Gastroesophageal sphincter (tissue), 4 donors: ENCODE measurements around the gene INHA. TPM values are rescaled to one million over a fixed set of nuclear protein-coding genes. Genes with fewer than 3 reads are reported as not detected.

Source experiments
- ATAC-seq: fragments of 150-250 bp; one replicate; pipeline ENCODE4 v1.9.1; 2016; ENCODE audit warnings: mild to moderate bottlenecking, moderate library complexity
- H3K27ac ChIP-seq, 4 donors: fragments of 200-600 bp; sonication (generic) in 3 of 4; 1 replicate in 3 of 4; 2 replicates in 1 of 4; pipeline ENCODE4 v1.5.1; 2016 to 2019
- H3K27me3 ChIP-seq: fragments of 200-600 bp; sonication (generic); one replicate; pipeline ENCODE4 v1.5.1; 2019
- H3K36me3 ChIP-seq, 2 donors: fragments of 200-600 bp; sonication (generic); one replicate each; pipeline ENCODE4 v1.5.1; 2019; ENCODE audit warnings: control low read depth in 1 of 2
- H3K4me1 ChIP-seq, 3 donors: fragments of 200-600 bp; sonication (generic); 1 replicate in 2 of 3; 2 replicates in 1 of 3; pipeline ENCODE4 v1.5.1; 2016 to 2019; ENCODE audit warnings: control low read depth in 2 of 3
- H3K4me3 ChIP-seq, 2 donors: fragments of 200-600 bp; sonication (generic); one replicate each; pipeline ENCODE4 v1.5.1; 2019; ENCODE audit warnings: mild to moderate bottlenecking in 1 of 2, moderate library complexity in 1 of 2
- H3K9me3 ChIP-seq, 3 donors: fragments of 200-600 bp; sonication (generic); one replicate each; pipeline ENCODE4 v1.5.1; 2017 to 2019; ENCODE audit warnings: control low read depth in 2 of 3
- EP300 ChIP-seq: sonication (generic); formaldehyde crosslinking; IDR thresholded peaks from one replicate; pipeline ENCODE4 v1.6.1; 2017; ENCODE audit warnings: antibody characterized with exemption, mild to moderate bottlenecking
- POLR2A ChIP-seq, 2 donors: fragments of 450-650 bp; IDR thresholded peaks; one replicate each; pipeline ENCODE4 v1.6.1; 2017; ENCODE audit warnings: antibody characterized with exemption in 2 of 2, mild to moderate bottlenecking in 2 of 2, moderate library complexity in 1 of 2
- POLR2AphosphoS5 ChIP-seq: sonication (generic); formaldehyde crosslinking; IDR thresholded peaks from one replicate; pipeline ENCODE4 v1.6.1; 2017; ENCODE audit warnings: antibody characterized with exemption
- WGBS, 2 donors: methylation state at CpG; one replicate each; pipeline ENCODE4 v1.1.5; 2018; ENCODE audit warnings: low coverage in 1 of 2; 5-methylcytosine and 5-hydroxymethylcytosine counted together
- total RNA-seq, 4 donors: library from RNA; depleted of rRNA; stranded (reverse); fragments of >200 nt; gene quantifications; one replicate each; pipeline ENCODE4 v1.1.0, GENCODE V29; 2016
- TF ChIP-seq, protein P1 (sequence below), 4 experiments: fragments of 200-600 bp in 2 of 4; fragments of 450-650 bp in 2 of 4; sonication (generic) in 1 of 4; IDR thresholded peaks; one replicate each; pipeline ENCODE4 v1.5.1; 2017 to 2019; ENCODE audit warnings: antibody characterized with exemption in 4 of 4, mild to moderate bottlenecking in 2 of 4, moderate library complexity in 2 of 4

INHA gene
- total RNA-seq, 4 donors from 2014 or later: 1.8 to 4.4 TPM; not detected in 2

DNA sequence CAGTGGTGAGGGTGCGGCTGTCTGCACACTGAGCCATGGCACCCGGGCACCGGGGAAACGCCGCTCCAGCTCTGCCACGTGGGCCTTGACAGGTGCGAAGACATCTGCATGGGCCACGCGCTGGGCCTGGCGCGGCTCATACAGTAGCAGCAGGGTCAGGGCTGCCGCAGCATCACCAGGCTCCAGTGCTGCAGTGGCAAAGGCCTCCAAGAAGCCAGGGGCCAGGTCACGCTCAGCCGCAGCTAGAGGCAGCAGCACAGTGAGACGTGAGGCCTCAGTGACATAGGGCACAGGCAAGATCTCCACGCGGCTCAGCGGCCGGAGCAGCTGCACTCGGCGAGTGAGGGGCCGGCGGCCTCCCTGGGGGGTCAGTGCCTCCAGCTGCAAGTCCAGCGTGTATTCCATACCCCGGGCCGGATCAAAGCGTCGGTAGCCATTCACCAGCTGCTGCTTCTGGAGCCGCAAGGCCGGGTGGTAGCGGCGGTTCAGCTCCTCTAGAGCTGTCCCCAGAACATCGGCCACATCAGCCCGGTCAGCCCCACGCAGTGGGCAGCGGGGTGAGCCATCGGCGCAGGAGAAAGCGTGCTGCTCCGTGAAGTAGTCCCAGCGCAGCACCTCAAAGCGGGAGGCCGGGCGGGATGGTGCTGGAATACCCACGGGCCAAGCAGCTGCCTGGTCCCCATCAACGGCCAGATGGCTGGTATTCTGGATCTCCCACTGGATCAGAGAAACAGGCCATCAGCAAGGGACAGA lies 32.0 kb upstream of the INHA start:
- no peak for ATAC-seq
- H3K27me3 ChIP-seq: no peaks in the 10 kb centered on the region
- TF ChIP-seq EP300 (no peak), POLR2AphosphoS5 (no peak), POLR2A (IDR thresholded peaks at IDR 0.05) (no peak)
- TF ChIP-seq, protein P1, sequence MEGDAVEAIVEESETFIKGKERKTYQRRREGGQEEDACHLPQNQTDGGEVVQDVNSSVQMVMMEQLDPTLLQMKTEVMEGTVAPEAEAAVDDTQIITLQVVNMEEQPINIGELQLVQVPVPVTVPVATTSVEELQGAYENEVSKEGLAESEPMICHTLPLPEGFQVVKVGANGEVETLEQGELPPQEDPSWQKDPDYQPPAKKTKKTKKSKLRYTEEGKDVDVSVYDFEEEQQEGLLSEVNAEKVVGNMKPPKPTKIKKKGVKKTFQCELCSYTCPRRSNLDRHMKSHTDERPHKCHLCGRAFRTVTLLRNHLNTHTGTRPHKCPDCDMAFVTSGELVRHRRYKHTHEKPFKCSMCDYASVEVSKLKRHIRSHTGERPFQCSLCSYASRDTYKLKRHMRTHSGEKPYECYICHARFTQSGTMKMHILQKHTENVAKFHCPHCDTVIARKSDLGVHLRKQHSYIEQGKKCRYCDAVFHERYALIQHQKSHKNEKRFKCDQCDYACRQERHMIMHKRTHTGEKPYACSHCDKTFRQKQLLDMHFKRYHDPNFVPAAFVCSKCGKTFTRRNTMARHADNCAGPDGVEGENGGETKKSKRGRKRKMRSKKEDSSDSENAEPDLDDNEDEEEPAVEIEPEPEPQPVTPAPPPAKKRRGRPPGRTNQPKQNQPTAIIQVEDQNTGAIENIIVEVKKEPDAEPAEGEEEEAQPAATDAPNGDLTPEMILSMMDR (IDR thresholded peaks at IDR 0.05): no peak
- peaks cover 0 to 29% of the 10 kb centered on the region in 2 donors for H3K36me3 ChIP-seq
- H3K27ac ChIP-seq: no peak overlapping the region
- H3K4me3 ChIP-seq: no peak overlapping the region
- H3K9me3 ChIP-seq: no peaks in the 10 kb centered on the region
- WGBS, 2 donors: 80 to 91% methylated on average over 1 to 14 of the region's 46 CpGs
- H3K4me1 ChIP-seq: peaks cover 0 to 56% (median 14%) of the 10 kb centered on the region in 3 donors

DNA sequence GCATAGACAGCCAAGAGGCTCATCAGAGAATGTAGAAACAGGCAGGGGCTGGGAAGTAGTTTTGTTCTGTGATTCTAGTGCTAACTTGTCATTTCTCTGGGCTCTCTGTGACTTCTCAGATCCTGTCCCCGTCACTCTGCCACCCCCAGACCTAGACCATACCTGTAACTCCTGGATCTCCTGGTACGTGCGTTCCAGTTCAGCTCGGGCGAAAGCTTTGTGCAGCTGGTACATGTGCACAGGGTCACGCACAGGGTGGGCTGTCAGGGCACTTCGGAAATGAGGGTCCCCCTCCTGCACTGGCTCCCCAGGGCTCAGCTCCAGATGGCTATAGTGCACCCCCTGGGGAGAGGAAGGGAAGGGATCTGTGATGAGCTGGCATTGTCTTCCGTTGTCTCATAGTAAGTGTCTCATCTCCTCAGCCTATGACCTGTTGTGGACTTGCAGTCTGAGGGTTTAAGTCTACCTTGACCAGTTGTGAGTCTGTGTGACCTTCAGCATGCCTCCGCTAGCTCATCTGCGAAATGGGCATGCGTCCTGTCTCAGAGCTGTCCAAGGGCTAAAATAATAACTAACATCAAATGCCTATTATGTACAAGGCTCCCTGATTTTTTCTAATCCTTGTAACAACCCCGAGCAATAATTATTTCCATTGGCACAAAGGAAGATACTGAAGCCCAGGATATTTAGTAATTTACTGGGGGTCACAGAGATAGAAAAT lies 31.2 kb upstream of the INHA start:
- WGBS, 2 donors: 70 to 94% methylated on average over 2 to 8 of the region's 12 CpGs
- Histone ChIP-seq H3K4me3 (no peak overlapping the region), H3K36me3 (peaks cover 0 to 29% of the 10 kb centered on the region in 2 donors), H3K9me3 (no peaks in the 10 kb centered on the region), H3K27me3 (no peaks in the 10 kb centered on the region), H3K27ac (no peak overlapping the region), H3K4me1 (peaks cover 0 to 61% (median 14%) of the 10 kb centered on the region in 3 donors)
- TF ChIP-seq, protein P1 (IDR thresholded peaks at IDR 0.05): no peak
- no peak for TF ChIP-seq POLR2AphosphoS5
- TF ChIP-seq POLR2A (IDR thresholded peaks at IDR 0.05): no peak
- ATAC-seq: no peak

DNA sequence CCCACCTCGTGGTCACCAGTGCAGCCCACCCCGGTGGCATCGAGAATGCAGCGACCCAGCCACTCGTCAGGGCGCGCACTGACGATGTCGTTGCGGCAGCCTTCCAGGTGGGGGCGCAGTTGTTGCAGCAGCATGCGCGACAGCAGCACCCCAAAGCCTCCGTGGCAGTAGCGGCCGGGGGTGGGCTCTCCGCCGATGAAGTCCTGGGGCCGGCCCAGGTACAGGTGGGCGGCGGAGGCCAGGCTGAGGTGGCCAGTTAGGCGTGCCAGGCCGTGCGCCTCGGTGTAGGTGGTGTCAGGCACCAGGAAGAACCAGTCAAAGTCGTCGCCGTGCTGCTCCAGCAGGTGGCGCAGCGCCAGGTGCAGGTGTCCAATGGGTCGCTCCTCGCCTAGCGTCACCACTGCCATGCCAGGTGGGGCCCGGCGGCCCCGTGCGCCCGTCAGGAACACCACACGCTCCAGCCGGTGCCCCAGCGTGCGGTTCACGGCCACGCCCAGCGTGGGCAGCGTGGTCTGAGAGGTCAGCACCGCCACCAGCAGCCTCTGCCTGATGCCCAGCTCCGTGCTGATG lies 30.4 kb upstream of the INHA start:
- WGBS, 2 donors: 0% methylated on average over 1 of the region's 48 CpGs; no CpG with 5 or more reads in 1 of the 2 donors
- Histone ChIP-seq H3K4me3 (peak overlapping the region in 1 of 2 donors; percentile 28), H3K9me3 (no peaks in the 10 kb centered on the region), H3K27me3 (no peaks in the 10 kb centered on the region), H3K27ac (peak overlapping the region in 3 of 4 donors; percentile 92 to 96 (median 94)), H3K4me1 (peaks cover 0 to 61% (median 14%) of the 10 kb centered on the region in 3 donors), H3K36me3 (peaks cover 0 to 29% of the 10 kb centered on the region in 2 donors)
- TF ChIP-seq EP300 (no peak), POLR2A (IDR thresholded peaks at IDR 0.05) (no peak), POLR2AphosphoS5 (peak; percentile 6)
- TF ChIP-seq, protein P1 (IDR thresholded peaks at IDR 0.05): peak in 3 of 4 experiments; percentile 85 to 91 (median 90)
- ATAC-seq: no peak

DNA sequence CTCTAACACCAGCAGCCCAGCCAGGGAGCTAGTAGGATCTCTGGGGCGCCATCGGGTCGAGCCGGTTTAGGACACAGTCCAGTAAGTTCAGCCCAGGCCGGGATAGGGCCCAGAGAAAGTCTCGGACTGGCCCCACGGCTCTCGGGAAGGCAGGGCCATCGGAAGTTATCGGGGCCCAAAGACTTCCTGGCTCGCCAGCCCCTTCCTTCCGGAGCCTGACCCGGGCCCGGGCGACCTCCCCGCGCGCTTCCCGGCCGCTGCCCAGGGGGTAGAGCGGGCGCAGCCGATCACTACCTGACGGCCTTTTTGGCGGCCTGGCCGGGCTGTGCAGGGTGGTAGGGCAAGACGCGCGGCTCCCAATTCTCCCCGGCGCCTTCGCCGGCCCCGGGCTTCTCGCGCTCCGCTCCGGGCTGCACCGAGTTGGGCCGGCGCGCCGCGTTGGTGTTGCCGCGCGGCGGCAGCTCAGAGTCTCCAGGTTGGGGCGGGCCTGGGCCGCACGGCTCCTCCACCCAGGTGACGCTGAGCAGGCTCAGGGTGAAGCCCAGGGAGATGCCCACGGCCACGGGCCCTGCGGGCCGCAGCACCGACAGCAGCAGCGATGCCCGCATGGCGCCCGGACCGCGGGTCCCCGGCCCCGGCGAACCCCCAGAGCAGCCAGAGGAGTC lies 29.0 kb upstream of the INHA start:
- no CpG with 5 or more reads among the region's 66 CpGs for WGBS, 2 donors
- H3K4me3 ChIP-seq: peak overlapping the region; percentile 59 to 91
- peaks cover 0 to 39% of the 10 kb centered on the region in 2 donors for H3K36me3 ChIP-seq
- no peaks in the 10 kb centered on the region for H3K9me3 ChIP-seq
- ATAC-seq: peak; percentile 42
- peaks cover 0 to 54% (median 14%) of the 10 kb centered on the region in 3 donors for H3K4me1 ChIP-seq
- no peaks in the 10 kb centered on the region for H3K27me3 ChIP-seq
- H3K27ac ChIP-seq: peak overlapping the region; percentile 72 to 96 (median 93)
- TF ChIP-seq, protein P1 (IDR thresholded peaks at IDR 0.05): peak in 2 of 4 experiments; percentile 4 to 26
- TF ChIP-seq POLR2A (IDR thresholded peaks at IDR 0.05) (no peak), POLR2AphosphoS5 (no peak)
